Measurements from ENCODE around the gene COX19. TPM values are rescaled to one million over a fixed set of nuclear protein-coding genes. Genes with fewer than 3 reads are reported as not detected.

The COX19 gene
- total and polyA plus RNA-seq, 2 of the 13 experiments (the other 11 are each of a cell fraction or from before 2014, with no cell fraction given): 11.5 to 21.7 TPM

GRCh38 chr7:927031-927671, 48.2 kb downstream of the COX19 start (continued):
- peak; percentile 93 for TF ChIP-seq ZNF770 (CRISPR knock-in tag; IDR thresholded peaks at IDR 0.05)
- no peak for TF ChIP-seq CSRNP1 (CRISPR knock-in tag; IDR thresholded peaks at IDR 0.05)
- no peak for TF ChIP-seq MEF2D (CRISPR knock-in tag; IDR thresholded peaks at IDR 0.05)
- no peak; the same call in 1 of the 2 replicates for TF ChIP-seq SPEN (CRISPR knock-in tag; IDR thresholded peaks at IDR 0.05; ENCODE audit: low read depth)
- TF ChIP-seq ZNF572 (CRISPR knock-in tag; IDR thresholded peaks at IDR 0.05): no peak
- no peak for TF ChIP-seq E2F2 (CRISPR knock-in tag; IDR thresholded peaks at IDR 0.05; ENCODE audit: borderline replicate concordance)
- no peak for TF ChIP-seq ZBTB7A (CRISPR knock-in tag; IDR thresholded peaks at IDR 0.05)
